ENCODE measurements around the gene ADCY1. TPM values are rescaled to one million over a fixed set of nuclear protein-coding genes. Genes with fewer than 3 reads are reported as not detected.

ADCY1 gene
- polyA plus RNA-seq, 1 experiment = 0.26 TPM

GRCh38 chr7:45566961-45567360, 7.2 kb upstream of the ADCY1 start:
- peaks cover 5% of the 10 kb centered on the region for H3K27me3 ChIP-seq (ENCODE audit: control insufficient read depth, insufficient read depth, low read length)
- H3K4me3 ChIP-seq (ENCODE audit: low read depth, low read length) = no peak overlapping the region
- CTCF ChIA-PET = no interaction called here
- DNase-seq (ENCODE audit: low read depth) = no peak
- TF ChIP-seq CTCF (IDR thresholded peaks at IDR 0.05; ENCODE audit: insufficient read depth, low read depth, low read length) = no peak
- POLR2A ChIA-PET = no interaction called here
- no peaks in the 10 kb centered on the region for H3K36me3 ChIP-seq (ENCODE audit: control insufficient read depth, insufficient read depth, low read length)

GRCh38 chr7:45567713-45568112, 6.5 kb upstream of the ADCY1 start:
- ChIA-PET POLR2A (no interaction called here), CTCF (no interaction called here)
- H3K27me3 ChIP-seq (ENCODE audit: control insufficient read depth, insufficient read depth, low read length) = peaks cover 7% of the 10 kb centered on the region
- H3K36me3 ChIP-seq (ENCODE audit: control insufficient read depth, insufficient read depth, low read length) = no peaks in the 10 kb centered on the region
- no peak for TF ChIP-seq CTCF (IDR thresholded peaks at IDR 0.05; ENCODE audit: insufficient read depth, low read depth, low read length)
- DNase-seq (ENCODE audit: low read depth) = no peak
- H3K4me3 ChIP-seq (ENCODE audit: low read depth, low read length) = no peak overlapping the region

GRCh38 chr7:45568536-45569289, 5.5 kb upstream of the ADCY1 start:
- no peak for DNase-seq (ENCODE audit: low read depth)
- CTCF ChIA-PET = no interaction called here
- no peak for TF ChIP-seq CTCF (IDR thresholded peaks at IDR 0.05; ENCODE audit: insufficient read depth, low read depth, low read length)

GRCh38 chr7:45569290-45569685, 4.9 kb upstream of the ADCY1 start:
- Histone ChIP-seq H3K4me3 (ENCODE audit: low read depth, low read length) (no peak overlapping the region), H3K27me3 (ENCODE audit: control insufficient read depth, insufficient read depth, low read length) (peaks cover 19% of the 10 kb centered on the region), H3K36me3 (ENCODE audit: control insufficient read depth, insufficient read depth, low read length) (no peaks in the 10 kb centered on the region)
- ChIA-PET CTCF (no interaction called here), POLR2A (no interaction called here)
- DNase-seq (ENCODE audit: low read depth) = no peak
- no peak for TF ChIP-seq CTCF (IDR thresholded peaks at IDR 0.05; ENCODE audit: insufficient read depth, low read depth, low read length)

More at GRCh38 chr7:45568536-45569289, 5.5 kb upstream of the ADCY1 start:
- H3K27me3 ChIP-seq (ENCODE audit: control insufficient read depth, insufficient read depth, low read length) = peaks cover 15% of the 10 kb centered on the region
- POLR2A ChIA-PET = no interaction called here
- H3K4me3 ChIP-seq (ENCODE audit: low read depth, low read length) = no peak overlapping the region
- H3K36me3 ChIP-seq (ENCODE audit: control insufficient read depth, insufficient read depth, low read length) = no peaks in the 10 kb centered on the region

- CTCF ChIA-PET = no interaction called here
- DNase-seq (ENCODE audit: low read depth) = no peak
- H3K27me3 ChIP-seq (ENCODE audit: control insufficient read depth, insufficient read depth, low read length) = peaks cover 28% of the 10 kb centered on the region
These were observed 3.4 kb upstream of the ADCY1 start for GRCh38 chr7:45570797-45571196.

More at GRCh38 chr7:45570797-45571196, 3.4 kb upstream of the ADCY1 start:
- POLR2A ChIA-PET = no interaction called here
- H3K36me3 ChIP-seq (ENCODE audit: control insufficient read depth, insufficient read depth, low read length) = no peaks in the 10 kb centered on the region
- H3K4me3 ChIP-seq (ENCODE audit: low read depth, low read length) = no peak overlapping the region
- no peak for TF ChIP-seq CTCF (IDR thresholded peaks at IDR 0.05; ENCODE audit: insufficient read depth, low read depth, low read length)

All from BJ (cell line).